Esophagus squamous epithelium (tissue), 5 donors: ENCODE data around the gene FHIT. TPM values are rescaled to one million over a fixed set of nuclear protein-coding genes. Genes with fewer than 3 reads are reported as not detected.

ENCODE experiments used
- DNase-seq: peaks from one replicate; lab custom pipeline; 2025; lab: John Stamatoyannopoulos, UW
- H3K27ac ChIP-seq, 4 donors: fragments of 200-600 bp; sonication (generic); one replicate each; pipeline ENCODE4 v1.5.1; 2016 to 2019; ENCODE audit warnings: mild to moderate bottlenecking in 1 of 4
- H3K27me3 ChIP-seq, 4 donors: fragments of 200-600 bp; sonication (generic); 1 replicate in 3 of 4; 2 replicates in 1 of 4; pipeline versions ENCODE4 v1.5.1 to v1.6.0; 2017 to 2021; ENCODE audit warnings: antibody characterized with exemption in 1 of 4
- H3K36me3 ChIP-seq, 3 donors: fragments of 200-600 bp; sonication (generic); one replicate each; pipeline ENCODE4 v1.5.1; 2016 to 2019
- H3K4me1 ChIP-seq, 3 donors: fragments of 200-600 bp; sonication (generic); one replicate each; pipeline ENCODE4 v1.5.1; 2017 to 2019
- H3K4me3 ChIP-seq, 4 donors: fragments of 200-600 bp; sonication (generic); 1 replicate in 3 of 4; 2 replicates in 1 of 4; pipeline ENCODE4 v1.5.1; 2016 to 2019; ENCODE audit warnings: mild to moderate bottlenecking in 2 of 4, moderate library complexity in 1 of 4
- H3K9me3 ChIP-seq, 3 donors: fragments of 200-600 bp; sonication (generic); one replicate each; pipeline ENCODE4 v1.5.1; 2016 to 2019
- POLR2A ChIP-seq, 4 donors: fragments of 450-650 bp; IDR thresholded peaks; one replicate each; pipeline ENCODE4 v1.6.1; 2017; ENCODE audit warnings: antibody characterized with exemption in 4 of 4, mild to moderate bottlenecking in 4 of 4, moderate library complexity in 3 of 4
- WGBS, 2 donors: methylation state at CpG; one replicate each; pipeline ENCODE4 v1.1.5; 2018; 5-methylcytosine and 5-hydroxymethylcytosine counted together
- intact Hi-C: fragments of 100-400 bp; cut with DNase I; formaldehyde crosslinking; loops from one replicate; pipeline ENCODE4 v1.15.0; 2022
- total RNA-seq, 4 donors: library from RNA; depleted of rRNA; stranded (reverse); fragments of >200 nt; gene quantifications; one replicate each; pipeline ENCODE4 v1.1.0, GENCODE V29; 2016
- TF ChIP-seq, protein P1 (sequence below), 6 experiments: fragments of 450-650 bp in 4 of 6; fragments of 200-600 bp in 2 of 6; sonication (generic) in 2 of 6; IDR thresholded peaks; one replicate each; pipeline ENCODE4 v1.5.1; 2016 to 2019; ENCODE audit warnings: antibody characterized with exemption in 6 of 6, mild to moderate bottlenecking in 4 of 6, moderate library complexity in 4 of 6
- donor health status: DM: yes; HTN: yes; CAD: no.

The FHIT gene
- total RNA-seq, 4 donors from 2014 or later: 0.64 to 5.7 (median 3.1) TPM

DNA sequence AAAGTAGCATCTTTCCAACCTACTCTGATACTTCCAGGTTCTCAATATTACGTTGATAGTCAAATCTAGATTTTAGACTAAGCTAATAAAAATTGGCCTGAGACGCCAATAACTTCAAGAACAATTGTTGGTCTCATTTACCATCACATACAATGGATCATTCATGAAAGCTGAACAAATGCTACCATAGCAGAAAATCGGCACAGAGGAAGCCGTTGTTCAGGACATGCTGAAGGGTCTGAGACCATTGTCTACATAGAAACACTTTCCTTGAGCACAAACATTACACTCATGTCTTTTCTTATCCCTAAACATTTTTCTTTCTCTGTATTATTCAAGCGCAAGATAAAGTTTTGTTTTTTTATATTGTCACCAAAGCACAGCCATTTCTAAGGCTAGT is 37.2 kb upstream of the FHIT start:
- H3K9me3 ChIP-seq: no peaks in the 10 kb centered on the region
- H3K4me1 ChIP-seq: no peaks in the 10 kb centered on the region
- 85 to 90% methylated on average over 5 of the region's 5 CpGs for WGBS, 2 donors
- TF ChIP-seq, protein P1, sequence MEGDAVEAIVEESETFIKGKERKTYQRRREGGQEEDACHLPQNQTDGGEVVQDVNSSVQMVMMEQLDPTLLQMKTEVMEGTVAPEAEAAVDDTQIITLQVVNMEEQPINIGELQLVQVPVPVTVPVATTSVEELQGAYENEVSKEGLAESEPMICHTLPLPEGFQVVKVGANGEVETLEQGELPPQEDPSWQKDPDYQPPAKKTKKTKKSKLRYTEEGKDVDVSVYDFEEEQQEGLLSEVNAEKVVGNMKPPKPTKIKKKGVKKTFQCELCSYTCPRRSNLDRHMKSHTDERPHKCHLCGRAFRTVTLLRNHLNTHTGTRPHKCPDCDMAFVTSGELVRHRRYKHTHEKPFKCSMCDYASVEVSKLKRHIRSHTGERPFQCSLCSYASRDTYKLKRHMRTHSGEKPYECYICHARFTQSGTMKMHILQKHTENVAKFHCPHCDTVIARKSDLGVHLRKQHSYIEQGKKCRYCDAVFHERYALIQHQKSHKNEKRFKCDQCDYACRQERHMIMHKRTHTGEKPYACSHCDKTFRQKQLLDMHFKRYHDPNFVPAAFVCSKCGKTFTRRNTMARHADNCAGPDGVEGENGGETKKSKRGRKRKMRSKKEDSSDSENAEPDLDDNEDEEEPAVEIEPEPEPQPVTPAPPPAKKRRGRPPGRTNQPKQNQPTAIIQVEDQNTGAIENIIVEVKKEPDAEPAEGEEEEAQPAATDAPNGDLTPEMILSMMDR (IDR thresholded peaks at IDR 0.05): no peak
- TF ChIP-seq POLR2A (IDR thresholded peaks at IDR 0.05): no peak
- intact Hi-C loops: no loop called here
- no peaks in the 10 kb centered on the region for H3K27me3 ChIP-seq
- H3K4me3 ChIP-seq: no peak overlapping the region
- no peak for DNase-seq
- no peak overlapping the region for H3K27ac ChIP-seq
- no peaks in the 10 kb centered on the region for H3K36me3 ChIP-seq

DNA sequence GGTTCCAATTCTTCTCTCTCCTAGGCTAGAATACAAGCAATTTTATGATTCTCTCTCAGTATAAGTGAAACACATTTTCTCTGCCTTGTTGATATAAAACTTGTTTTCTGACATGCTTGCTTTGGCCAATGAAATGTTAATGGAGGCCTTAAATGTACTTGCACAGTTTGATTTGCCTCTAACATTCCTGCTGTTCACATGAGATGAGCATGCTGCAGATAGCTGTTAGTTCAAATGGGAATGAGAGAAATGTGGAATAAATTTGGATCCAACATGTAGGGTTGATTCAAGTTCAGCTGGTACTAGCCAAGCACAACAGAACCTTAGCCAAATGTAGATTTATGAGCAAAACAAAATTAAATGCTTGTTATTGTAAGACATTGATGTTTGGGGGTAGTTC is 32.6 kb upstream of the FHIT start:
- no peak overlapping the region for H3K27ac ChIP-seq
- DNase-seq: no peak
- H3K9me3 ChIP-seq: no peaks in the 10 kb centered on the region
- H3K4me3 ChIP-seq: no peak overlapping the region
- no peaks in the 10 kb centered on the region for H3K36me3 ChIP-seq
- TF ChIP-seq POLR2A (IDR thresholded peaks at IDR 0.05): no peak
- TF ChIP-seq, protein P1 (IDR thresholded peaks at IDR 0.05): no peak
- no peaks in the 10 kb centered on the region for H3K27me3 ChIP-seq
- H3K4me1 ChIP-seq: no peaks in the 10 kb centered on the region
- intact Hi-C loops: no loop called here

DNA sequence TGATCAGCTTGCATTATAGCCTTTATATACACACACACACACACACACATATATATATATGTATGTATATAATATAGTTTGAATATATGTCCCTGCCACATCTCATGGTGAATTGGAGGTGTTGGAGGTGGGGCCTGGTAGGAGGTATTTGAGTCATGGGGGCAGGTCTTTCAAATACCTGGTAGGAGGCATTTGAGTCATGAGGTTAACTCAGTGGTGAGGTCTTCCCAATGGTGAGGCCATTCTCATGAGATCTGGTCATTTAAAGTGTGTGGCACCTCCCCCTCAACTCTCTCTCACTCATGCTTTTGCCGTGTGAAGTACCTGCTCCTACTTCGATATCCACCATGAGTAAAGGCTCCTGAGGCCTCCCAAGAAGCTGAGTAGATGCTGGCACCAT is 27.5 kb upstream of the FHIT start:
- Histone ChIP-seq H3K4me1 (no peaks in the 10 kb centered on the region), H3K36me3 (no peaks in the 10 kb centered on the region), H3K4me3 (no peak overlapping the region), H3K27ac (no peak overlapping the region), H3K9me3 (no peaks in the 10 kb centered on the region), H3K27me3 (peaks cover 0 to 5% (median 0%) of the 10 kb centered on the region in 4 donors)
- no peak for DNase-seq
- TF ChIP-seq, protein P1 (IDR thresholded peaks at IDR 0.05): no peak
- no peak for TF ChIP-seq POLR2A (IDR thresholded peaks at IDR 0.05)
- intact Hi-C loops: no loop called here
- 91 to 100% methylated on average over 2 of the region's 2 CpGs for WGBS, 2 donors

DNA sequence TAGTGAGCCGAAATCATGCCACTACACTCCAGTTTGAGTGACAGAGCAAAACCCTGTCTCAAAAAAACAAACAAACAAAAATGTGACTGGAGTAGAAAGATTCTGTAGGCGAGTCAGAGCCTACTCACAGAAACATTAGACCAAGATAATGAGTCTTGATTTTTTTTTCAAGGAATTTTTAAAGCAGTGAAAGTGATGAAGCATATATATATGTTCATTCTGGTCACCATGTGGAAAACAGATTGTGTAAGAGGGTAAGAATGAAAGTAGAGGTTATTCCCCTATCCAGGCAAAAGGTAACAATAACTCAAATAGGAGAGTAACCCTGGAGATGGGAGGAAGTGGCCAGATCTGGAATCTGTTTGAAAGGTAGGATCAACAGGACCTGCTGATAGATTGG is 26.2 kb upstream of the FHIT start:
- intact Hi-C loops: no loop called here
- Histone ChIP-seq H3K27me3 (peaks cover 0 to 10% (median 0%) of the 10 kb centered on the region in 4 donors), H3K4me3 (no peak overlapping the region), H3K9me3 (no peaks in the 10 kb centered on the region), H3K27ac (no peak overlapping the region), H3K4me1 (no peaks in the 10 kb centered on the region), H3K36me3 (no peaks in the 10 kb centered on the region)
- DNase-seq: no peak
- 64 to 79% methylated on average over 2 of the region's 2 CpGs for WGBS, 2 donors
- TF ChIP-seq POLR2A (IDR thresholded peaks at IDR 0.05): no peak
- TF ChIP-seq, protein P1 (IDR thresholded peaks at IDR 0.05): no peak

DNA sequence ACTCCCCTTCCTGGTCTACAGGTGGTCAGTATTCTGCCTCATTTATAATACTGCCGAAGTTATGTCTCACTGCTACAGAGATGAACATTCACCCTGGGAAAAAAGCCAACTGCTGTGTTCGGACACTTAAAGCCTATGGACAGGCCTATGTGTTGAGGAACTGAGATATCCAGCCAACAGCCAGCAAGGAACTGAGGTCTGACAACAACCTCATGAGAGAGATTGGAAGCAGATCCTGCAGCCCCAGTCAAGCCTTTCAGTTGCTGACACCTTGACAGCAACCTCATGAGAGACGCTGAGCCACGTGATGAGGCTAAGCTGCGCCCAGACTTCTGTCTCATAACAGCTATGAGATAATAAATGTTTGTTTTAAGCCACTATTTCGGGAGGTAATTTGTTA is 18.2 kb upstream of the FHIT start:
- intact Hi-C loops: no loop called here
- H3K4me1 ChIP-seq: no peaks in the 10 kb centered on the region
- no peak overlapping the region for H3K4me3 ChIP-seq
- no peak for DNase-seq
- H3K27me3 ChIP-seq: peaks cover 0 to 16% (median 0%) of the 10 kb centered on the region in 4 donors
- 72 to 79% methylated on average over 5 to 6 of the region's 6 CpGs for WGBS, 2 donors
- no peaks in the 10 kb centered on the region for H3K36me3 ChIP-seq
- H3K9me3 ChIP-seq: no peaks in the 10 kb centered on the region
- no peak overlapping the region for H3K27ac ChIP-seq
- TF ChIP-seq, protein P1 (IDR thresholded peaks at IDR 0.05): no peak
- TF ChIP-seq POLR2A (IDR thresholded peaks at IDR 0.05): no peak
